ENCODE measurements around the gene THAP2. TPM values are rescaled to one million over a fixed set of nuclear protein-coding genes. Genes with fewer than 3 reads are reported as not detected.

THAP2 gene
- 2.5 and 2.9 TPM in 2 replicates for total RNA-seq

DNA sequence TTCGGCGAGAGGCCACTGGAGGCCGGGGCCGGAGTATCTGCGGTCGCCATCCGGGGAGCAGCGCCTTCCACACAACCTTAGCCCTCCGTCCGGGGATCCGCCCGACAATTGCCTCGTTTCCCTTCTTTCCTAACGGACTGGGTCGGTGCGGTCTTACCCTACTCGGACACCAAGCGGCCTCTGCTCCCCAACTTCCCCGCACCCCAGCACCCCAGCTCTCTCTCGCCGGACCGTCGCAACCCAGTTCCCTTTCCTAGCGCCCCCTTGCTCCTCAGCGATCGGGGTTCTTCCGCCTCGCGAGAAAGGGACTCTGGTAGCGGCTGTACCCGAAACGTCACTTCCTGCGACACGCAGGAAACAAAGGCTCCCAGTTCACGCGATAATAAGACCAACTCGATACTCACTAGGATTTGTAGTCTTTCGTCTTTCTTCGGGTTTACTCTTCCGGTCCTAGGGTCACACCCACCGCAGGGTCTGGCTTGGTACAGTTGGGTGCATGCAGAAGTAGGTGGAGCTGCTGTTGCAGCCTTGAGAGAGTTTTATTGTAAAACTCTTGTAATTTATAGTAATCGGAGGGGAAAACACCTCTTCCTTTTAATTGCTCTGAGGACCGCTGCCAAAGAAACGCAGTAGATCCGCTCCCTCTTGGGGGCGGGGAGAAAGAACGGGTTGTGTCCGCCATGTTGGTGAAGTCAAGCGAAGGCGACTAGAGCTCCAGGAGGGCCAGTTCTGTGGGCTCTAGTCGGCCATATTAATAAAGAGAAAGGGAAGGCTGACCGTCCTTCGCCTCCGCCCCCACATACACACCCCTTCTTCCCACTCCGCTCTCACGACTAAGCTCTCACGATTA lies at the start of gene THAP2, which contains the start of gene ZFC3H1:
Gene THAP2 (plus strand): TSS at position 741 of the 850 bp plus-strand sequence. CDS start 209 bp downstream, outside the sequence.
Gene ZFC3H1 (minus strand): TSS at position 288 of the 850 bp plus-strand sequence. CDS start 238 bp downstream, at position 50.

DNA sequence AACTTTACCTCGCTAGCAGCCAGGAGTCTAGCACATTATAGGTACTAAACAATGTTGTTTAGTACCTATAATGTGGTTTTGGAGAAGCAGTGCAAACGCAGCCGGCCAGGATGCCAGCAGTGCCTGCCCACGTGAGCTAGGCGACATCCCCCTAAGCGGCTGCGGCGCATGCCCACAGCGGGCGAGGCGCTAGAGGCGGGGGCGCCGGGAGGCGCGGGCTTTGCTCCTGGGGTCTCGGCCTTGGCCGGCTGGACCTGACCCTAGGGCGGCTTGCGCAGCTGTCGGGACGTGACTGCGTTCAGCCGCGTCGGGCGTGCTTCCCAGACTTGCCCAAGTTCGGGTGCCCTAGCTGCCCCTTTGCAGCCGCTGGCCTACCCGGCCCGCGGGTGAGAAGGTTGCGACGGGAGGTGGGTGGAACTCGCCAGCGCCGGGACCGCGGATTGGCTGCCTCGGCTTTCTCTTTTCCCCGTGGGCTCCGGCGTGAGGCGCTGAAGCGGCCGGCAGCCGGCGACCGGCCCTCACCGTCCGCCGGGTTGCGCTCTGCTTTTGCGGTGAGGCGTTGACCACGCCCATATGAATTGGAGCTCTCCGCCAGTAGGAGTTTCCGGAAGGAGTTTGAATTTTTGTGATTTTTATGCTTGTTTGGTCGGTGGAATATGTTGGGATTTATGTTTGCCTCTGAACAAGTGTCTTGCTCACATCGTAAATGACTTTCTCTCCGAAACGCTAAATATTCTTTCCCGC lies 22.0 kb downstream of the THAP2 start, which contains the start of gene TMEM19:
Gene TMEM19 (plus strand): TSS at position 169 of the 744 bp plus-strand sequence. CDS start 599 bp downstream, outside the sequence.

Small RNA genes lying within 50 kb of the gene (small RNA-seq; reads per million reads assigned to genes)
- not detected for gene RF00560

Other genes with a start within 250 kb of the THAP2 start
- not detected in 2 replicates for gene LGR5, start 224.5 kb upstream of the THAP2 start, total RNA-seq
- 22.4 and 27.0 TPM in 2 replicates for gene ZFC3H1, start 453 bp upstream of the THAP2 start, total RNA-seq
- gene TMEM19, start 21.8 kb downstream of the THAP2 start, total RNA-seq, result 17.8 and 23.1 TPM in 2 replicates
- 7.7 and 9.8 TPM in 2 replicates for gene RAB21, start 90.6 kb downstream of the THAP2 start, total RNA-seq
- gene TBC1D15, start 175.5 kb downstream of the THAP2 start, total RNA-seq, result 14.7 and 16.2 TPM in 2 replicates